IMR-90 (cell line): ENCODE results near the gene HGD. TPM values are rescaled to one million over a fixed set of nuclear protein-coding genes. Genes with fewer than 3 reads are reported as not detected.

Experiments
- ATAC-seq: fragments of 200-7000 bp; cut with Tn5 transposase; 2 replicates; pipeline ENCODE4 v1.9.1; 2020; ENCODE audit warnings: low read depth, mild to moderate bottlenecking, moderate library complexity
- BruUV-seq: library from RNA; stranded (reverse); fragments of 400-500 nt; replicated peaks from 2 replicates; lab custom pipeline; 2021; lab: Mats Ljungman, UMichigan
- CTCF ChIA-PET: fragments of 300-600 bp; formaldehyde crosslinking; extraction: SDS; loops from one replicate; lab custom pipeline; 2021; ENCODE audit warnings: antibody characterized with exemption; lab: Yijun Ruan, JAX
- POLR2A ChIA-PET: fragments of 300-600 bp; sonication (Branson Sonifier 250); formaldehyde crosslinking; loops from one replicate; lab custom pipeline; 2022; ENCODE audit warnings: antibody characterized with exemption; ENCODE audit not compliant: unreplicated experiment; lab: Charles Lee
- DNase-seq: peaks from one replicate; pipeline ENCODE4 v3.0.0; 2013
- H2AFZ ChIP-seq: replicated peaks from 2 replicates; pipeline ENCODE3; 2013; ENCODE audit warnings: low read length, mild to moderate bottlenecking; ENCODE audit not compliant: poor library complexity
- H2AK5ac ChIP-seq: 2 replicates; pipeline ENCODE4 v1.6.1; 2013; ENCODE audit warnings: low read depth, low read length, inconsistent platforms
- H2AK9ac ChIP-seq: replicated peaks from 2 replicates; pipeline ENCODE3; 2013; ENCODE audit warnings: mild to moderate bottlenecking, low read depth, low read length, moderate library complexity; ENCODE audit not compliant: poor library complexity
- H2BK120ac ChIP-seq: 2 replicates; pipeline ENCODE4 v1.6.1; 2013; ENCODE audit warnings: low read depth, low read length, inconsistent platforms
- H2BK15ac ChIP-seq: 3 replicates; pipeline ENCODE4 v1.6.1; 2013; ENCODE audit warnings: low read depth, low read length, inconsistent platforms
- H2BK20ac ChIP-seq: 2 replicates; pipeline ENCODE4 v1.6.1; 2013; ENCODE audit warnings: low read depth, mild to moderate bottlenecking, inconsistent platforms, low read length, moderate library complexity
- H2BK5ac ChIP-seq: 2 replicates; pipeline ENCODE4 v1.6.1; 2013; ENCODE audit warnings: mild to moderate bottlenecking, low read depth, low read length, inconsistent platforms; ENCODE audit not compliant: poor library complexity, severe bottlenecking
- H3K14ac ChIP-seq: replicated peaks from 2 replicates; pipeline ENCODE4 v1.6.1; 2013; ENCODE audit warnings: low read depth, low read length, inconsistent platforms
- H3K18ac ChIP-seq: 2 replicates; pipeline ENCODE4 v1.6.1; 2013; ENCODE audit warnings: low read depth, low read length, control low read depth
- H3K23ac ChIP-seq: 2 replicates; pipeline ENCODE4 v1.6.1; 2013; ENCODE audit warnings: low read depth, low read length, inconsistent platforms
- H3K27ac ChIP-seq: 2 replicates; pipeline ENCODE4 v1.5.1; 2013; ENCODE audit warnings: mild to moderate bottlenecking, control low read depth, low read length; ENCODE audit not compliant: insufficient read depth
- H3K27me3 ChIP-seq: 2 replicates; pipeline ENCODE4 v1.6.1; 2013; ENCODE audit warnings: low read length; ENCODE audit not compliant: control insufficient read depth, insufficient read depth
- H3K36me3 ChIP-seq: 2 replicates; pipeline ENCODE4 v1.6.1; 2013; ENCODE audit warnings: low read length, mixed read lengths; ENCODE audit not compliant: control insufficient read depth, insufficient read depth
- H3K4ac ChIP-seq: 2 replicates; pipeline ENCODE4 v1.6.1; 2013; ENCODE audit warnings: low read depth, low read length, inconsistent platforms
- H3K4me1 ChIP-seq: 2 replicates; pipeline ENCODE4 v1.6.1; 2013; ENCODE audit warnings: low read length, mixed read lengths; ENCODE audit not compliant: control insufficient read depth, insufficient read depth
- H3K4me2 ChIP-seq: 2 replicates; pipeline ENCODE4 v1.6.1; 2013; ENCODE audit warnings: low read depth, mild to moderate bottlenecking, control low read depth, low read length, moderate library complexity
- H3K4me3 ChIP-seq: 2 replicates; pipeline ENCODE4 v1.5.1; 2013; ENCODE audit warnings: low read depth, mild to moderate bottlenecking, control low read depth, low read length, moderate library complexity; ENCODE audit not compliant: insufficient read depth
- H3K56ac ChIP-seq: 2 replicates; pipeline ENCODE4 v1.6.1; 2013; ENCODE audit warnings: low read length, inconsistent platforms; ENCODE audit not compliant: insufficient read depth; ENCODE audit errors: extremely low read depth
- H3K79me1 ChIP-seq, 2 experiments: 2 replicates each; pipeline ENCODE4 v1.6.1; 2013; ENCODE audit warnings: low read length in 2 of 2, inconsistent platforms in 1 of 2, low read depth in 1 of 2
- H3K9ac ChIP-seq: 2 replicates; pipeline ENCODE4 v1.6.1; 2013; ENCODE audit warnings: low read depth, low read length, control low read depth
- H3K9me1 ChIP-seq: 2 replicates; pipeline ENCODE4 v1.6.1; 2013; ENCODE audit warnings: low read length, inconsistent platforms; ENCODE audit not compliant: insufficient read depth
- H3K9me3 ChIP-seq: 2 replicates; pipeline ENCODE4 v1.6.1; 2013; ENCODE audit warnings: low read length; ENCODE audit not compliant: control insufficient read depth, insufficient read depth
- H4K20me1 ChIP-seq: 2 replicates; pipeline ENCODE4 v1.6.1; 2013; ENCODE audit warnings: low read length, inconsistent platforms; ENCODE audit not compliant: insufficient read depth
- H4K5ac ChIP-seq: 2 replicates; pipeline ENCODE4 v1.6.1; 2013; ENCODE audit warnings: mild to moderate bottlenecking, low read depth, low read length, control low read depth
- H4K8ac ChIP-seq, 2 experiments: 2 replicates each; pipeline ENCODE4 v1.6.1; 2013; ENCODE audit warnings: low read depth in 2 of 2, low read length in 2 of 2, control low read depth in 1 of 2, inconsistent platforms in 1 of 2
- H4K91ac ChIP-seq: 2 replicates; pipeline ENCODE4 v1.6.1; 2013; ENCODE audit warnings: low read depth, low read length, inconsistent platforms; ENCODE audit not compliant: insufficient read depth
- BHLHE40 ChIP-seq: fragments of 150-350 bp; IDR thresholded peaks from 2 replicates; pipeline ENCODE4 v1.6.1; 2016; ENCODE audit warnings: mild to moderate bottlenecking, low read depth, low read length
- CEBPB ChIP-seq: IDR thresholded peaks from 2 replicates; pipeline ENCODE4 v1.6.1; 2012; ENCODE audit warnings: low read depth, low read length, improper control_type of control experiment
- CHD1 ChIP-seq: IDR thresholded peaks from 2 replicates; pipeline ENCODE4 v1.6.1; 2012; ENCODE audit warnings: low read depth, low read length, improper control_type of control experiment
- MAFK ChIP-seq: IDR thresholded peaks from 2 replicates; pipeline ENCODE4 v1.6.1; 2012; ENCODE audit warnings: low read depth, low read length, improper control_type of control experiment
- MAZ ChIP-seq: IDR thresholded peaks from 2 replicates; pipeline ENCODE4 v1.6.1; 2012; ENCODE audit warnings: low read depth, mild to moderate bottlenecking, low read length, improper control_type of control experiment, moderate library complexity, borderline replicate concordance
- NFE2L2 ChIP-seq: fragments of 150-350 bp; IDR thresholded peaks from 2 replicates; pipeline ENCODE4 v1.6.1; 2016; ENCODE audit warnings: low read depth, mild to moderate bottlenecking, low read length
- POLR2A ChIP-seq: IDR thresholded peaks from 2 replicates; pipeline ENCODE4 v1.6.1; 2012; ENCODE audit warnings: mild to moderate bottlenecking, low read depth, low read length
- RAD21 ChIP-seq: IDR thresholded peaks from 2 replicates; pipeline ENCODE4 v1.6.1; 2012; ENCODE audit warnings: low read length, improper control_type of control experiment
- RCOR1 ChIP-seq: IDR thresholded peaks from 2 replicates; pipeline ENCODE4 v1.6.1; 2012; ENCODE audit warnings: mild to moderate bottlenecking, low read length, improper control_type of control experiment; ENCODE audit not compliant: insufficient replicate concordance
- RFX5 ChIP-seq: IDR thresholded peaks from 2 replicates; pipeline ENCODE4 v1.8.0; 2012; ENCODE audit warnings: low read depth, mild to moderate bottlenecking, low read length, moderate library complexity
- SMC3 ChIP-seq: fragments of 150-350 bp; IDR thresholded peaks from 2 replicates; pipeline ENCODE4 v1.6.1; 2016; ENCODE audit warnings: low read depth, mild to moderate bottlenecking, antibody characterized with exemption, low read length, moderate library complexity
- dilution Hi-C: fragments of 300-500 bp; cut with HindIII; formaldehyde crosslinking; loops from one replicate; pipeline ENCODE4 v1.14.3; 2018; ENCODE audit warnings: low sequenced_read_pairs; ENCODE audit not compliant: unreplicated experiment
- in situ Hi-C: fragments of 300-500 bp; cut with MboI; formaldehyde crosslinking; loops from 3 replicates; pipeline ENCODE4 v1.14.3; 2019; ENCODE audit warnings: low sequenced_read_pairs, inconsistent platforms, mixed read lengths
- intact Hi-C: fragments of 100-400 bp; cut with micrococcal nuclease; formaldehyde crosslinking; loops from 2 replicates; pipeline ENCODE4 v1.10.0; 2022
- polyA plus RNA-seq, 3 experiments: library from polyadenylated mRNA; depleted of rRNA; stranded (reverse); fragments of >200 nt; gene quantifications; 2 replicates each; pipeline ENCODE4 v1.2.3, GENCODE V29; 2012; ENCODE audit warnings: low replicate concordance in 1 of 3
- total RNA-seq: library from RNA; depleted of rRNA; stranded (reverse); fragments of >200 nt; gene quantifications from 2 replicates; pipeline ENCODE4 v1.2.3, GENCODE V29; 2012
- TF ChIP-seq, protein P1 (sequence below): conservative IDR thresholded peaks from 2 replicates; pipeline ENCODE4 v1.5.1; 2012; ENCODE audit warnings: mild to moderate bottlenecking, low read depth, low read length, improper control_type of control experiment
- TF ChIP-seq, protein P2 (sequence below): fragments of 150-350 bp; IDR thresholded peaks from 2 replicates; pipeline ENCODE4 v1.6.1; 2017; ENCODE audit warnings: mild to moderate bottlenecking, antibody characterized with exemption, low read length, low read depth

The HGD gene
- total and polyA plus RNA-seq, 2 of the 4 experiments (the other 2 are of a cell fraction) = 0.14 TPM; not detected in 1

DNA sequence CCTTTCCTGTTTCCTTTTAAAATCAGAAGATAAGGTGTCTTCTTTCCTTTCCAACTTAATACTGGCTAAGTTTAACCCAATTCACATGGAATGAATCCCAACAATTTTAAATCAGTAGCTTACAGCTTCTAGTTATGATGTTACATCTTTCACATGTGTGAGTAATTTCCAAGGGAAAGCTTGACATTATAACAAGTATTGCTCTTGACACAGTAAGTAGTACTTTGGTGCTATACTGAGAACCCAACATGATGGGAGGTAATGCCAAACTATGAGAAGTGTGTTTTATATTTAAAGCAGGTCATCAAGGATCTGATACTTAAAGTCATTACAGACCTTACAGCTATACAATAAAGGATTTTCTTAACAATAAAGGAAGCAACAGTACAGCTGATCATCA is 31.2 kb upstream of the HGD start:
- CTCF ChIA-PET = no interaction called here
- no peak overlapping the region for H3K18ac ChIP-seq
- H4K8ac ChIP-seq = no peak overlapping the region
- H2BK120ac ChIP-seq = no peak overlapping the region
- H4K20me1 ChIP-seq = no peaks in the 10 kb centered on the region
- no peak overlapping the region for H2AK9ac ChIP-seq
- DNase-seq = no peak
- peaks cover 8 to 10% of the 10 kb centered on the region in 2 experiments; a peak in 2 of 4 replicates for H3K79me1 ChIP-seq
- intact Hi-C loops (no loop called here), in situ Hi-C loops (no loop called here), dilution Hi-C loops (no loop called here)
- H3K9ac ChIP-seq = no peak overlapping the region
- no peak overlapping the region for H2AK5ac ChIP-seq
- no peaks in the 10 kb centered on the region for H3K9me1 ChIP-seq
- H4K5ac ChIP-seq = no peak overlapping the region
- no peak overlapping the region for H2BK20ac ChIP-seq
- no peak overlapping the region for H3K14ac ChIP-seq
- H3K27ac ChIP-seq = no peak overlapping the region
- no peak overlapping the region for H2BK15ac ChIP-seq
- no peak overlapping the region for H3K4me2 ChIP-seq
- H2AFZ ChIP-seq = no peak overlapping the region
- ATAC-seq = no peak
- POLR2A ChIA-PET = interaction anchor here (0.6 kb wide), 1 partner anchor 28 kb away, joined by 11 read pairs; no protein-coding TSS in a partner anchor
- no TSS peak for BruUV-seq
- no peaks in the 10 kb centered on the region for H3K4me1 ChIP-seq
- H3K23ac ChIP-seq = no peak overlapping the region
- no peaks in the 10 kb centered on the region for H3K27me3 ChIP-seq
- H2BK5ac ChIP-seq = no peak overlapping the region
- H3K4ac ChIP-seq = no peak overlapping the region
- no peak overlapping the region for H4K91ac ChIP-seq
- TF ChIP-seq MAFK (no peak), BHLHE40 (no peak), NFE2L2 (no peak), CHD1 (no peak), RCOR1 (no peak), CEBPB (no peak), RFX5 (no peak), POLR2A (no peak), MAZ (no peak), RAD21 (no peak), SMC3 (no peak)
- TF ChIP-seq, protein P1, sequence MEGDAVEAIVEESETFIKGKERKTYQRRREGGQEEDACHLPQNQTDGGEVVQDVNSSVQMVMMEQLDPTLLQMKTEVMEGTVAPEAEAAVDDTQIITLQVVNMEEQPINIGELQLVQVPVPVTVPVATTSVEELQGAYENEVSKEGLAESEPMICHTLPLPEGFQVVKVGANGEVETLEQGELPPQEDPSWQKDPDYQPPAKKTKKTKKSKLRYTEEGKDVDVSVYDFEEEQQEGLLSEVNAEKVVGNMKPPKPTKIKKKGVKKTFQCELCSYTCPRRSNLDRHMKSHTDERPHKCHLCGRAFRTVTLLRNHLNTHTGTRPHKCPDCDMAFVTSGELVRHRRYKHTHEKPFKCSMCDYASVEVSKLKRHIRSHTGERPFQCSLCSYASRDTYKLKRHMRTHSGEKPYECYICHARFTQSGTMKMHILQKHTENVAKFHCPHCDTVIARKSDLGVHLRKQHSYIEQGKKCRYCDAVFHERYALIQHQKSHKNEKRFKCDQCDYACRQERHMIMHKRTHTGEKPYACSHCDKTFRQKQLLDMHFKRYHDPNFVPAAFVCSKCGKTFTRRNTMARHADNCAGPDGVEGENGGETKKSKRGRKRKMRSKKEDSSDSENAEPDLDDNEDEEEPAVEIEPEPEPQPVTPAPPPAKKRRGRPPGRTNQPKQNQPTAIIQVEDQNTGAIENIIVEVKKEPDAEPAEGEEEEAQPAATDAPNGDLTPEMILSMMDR = no peak
- TF ChIP-seq, protein P2, sequence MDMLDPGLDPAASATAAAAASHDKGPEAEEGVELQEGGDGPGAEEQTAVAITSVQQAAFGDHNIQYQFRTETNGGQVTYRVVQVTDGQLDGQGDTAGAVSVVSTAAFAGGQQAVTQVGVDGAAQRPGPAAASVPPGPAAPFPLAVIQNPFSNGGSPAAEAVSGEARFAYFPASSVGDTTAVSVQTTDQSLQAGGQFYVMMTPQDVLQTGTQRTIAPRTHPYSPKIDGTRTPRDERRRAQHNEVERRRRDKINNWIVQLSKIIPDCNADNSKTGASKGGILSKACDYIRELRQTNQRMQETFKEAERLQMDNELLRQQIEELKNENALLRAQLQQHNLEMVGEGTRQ = no peak
- no peak overlapping the region for H3K56ac ChIP-seq
- no peaks in the 10 kb centered on the region for H3K36me3 ChIP-seq
- no peak overlapping the region for H3K4me3 ChIP-seq
- no peaks in the 10 kb centered on the region for H3K9me3 ChIP-seq
